BJ (cell line): Measurements from ENCODE around the gene VAV2. TPM values are rescaled to one million over a fixed set of nuclear protein-coding genes. Genes with fewer than 3 reads are reported as not detected.
A peak's percentile ranks its signal among the peaks of the same experiment; 100 is the strongest.

Experiments used
- CTCF ChIA-PET: fragments of 350-600 bp; formaldehyde crosslinking; extraction: SDS; loops from one replicate; lab custom pipeline; 2021; ENCODE audit warnings: antibody characterized with exemption, inconsistent platforms; lab: Yijun Ruan, JAX
- POLR2A ChIA-PET: fragments of 300-600 bp; sonication (Branson Sonifier 250); formaldehyde crosslinking; extraction: SDS; loops from one replicate; lab custom pipeline; 2021; ENCODE audit warnings: antibody characterized with exemption; lab: Charles Lee
- DNase-seq: peaks from one replicate; pipeline ENCODE4 v3.0.0-alpha.2; 2011; ENCODE audit warnings: low read depth
- H3K27me3 ChIP-seq: 2 replicates; pipeline ENCODE4 v1.6.0; 2011; ENCODE audit warnings: low read length; ENCODE audit not compliant: control insufficient read depth, insufficient read depth
- H3K36me3 ChIP-seq: 2 replicates; pipeline ENCODE4 v1.5.1; 2011; ENCODE audit warnings: low read length; ENCODE audit not compliant: control insufficient read depth, insufficient read depth
- H3K4me3 ChIP-seq: 2 replicates; pipeline ENCODE4 v1.5.1; 2011; ENCODE audit warnings: low read depth, mild to moderate bottlenecking, control low read depth, low read length
- CTCF ChIP-seq: IDR thresholded peaks from 2 replicates; pipeline ENCODE4 v1.5.1; 2011; ENCODE audit warnings: low read depth, mild to moderate bottlenecking, control low read depth, inconsistent platforms, low read length, moderate library complexity; ENCODE audit not compliant: insufficient read depth
- polyA plus RNA-seq: library from polyadenylated mRNA; depleted of rRNA; stranded (reverse); fragments of >200 nt; gene quantifications from 2 replicates; pipeline ENCODE4 v1.2.3, GENCODE V29; 2011

VAV2 gene
- polyA plus RNA-seq, 1 experiment, result 9.9 TPM

DNA sequence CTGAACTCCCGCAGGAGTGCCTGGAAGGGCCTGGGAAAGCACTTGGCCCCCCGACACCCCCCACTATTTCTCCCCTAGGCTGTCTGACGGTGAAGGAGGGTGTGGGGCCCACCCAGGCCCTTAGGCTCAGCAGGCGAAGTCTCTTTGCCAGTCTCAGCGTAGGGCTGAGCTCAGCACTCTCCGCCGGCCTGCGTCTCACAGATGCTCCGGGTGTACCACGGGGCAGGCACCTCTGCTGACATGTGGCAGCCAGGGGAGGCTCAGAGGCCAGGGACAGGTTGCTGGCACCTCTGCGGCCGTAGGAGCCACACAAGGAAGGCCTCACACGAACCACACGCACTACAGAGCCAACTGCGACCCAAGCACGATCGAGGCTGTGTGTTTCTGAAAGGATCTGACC is 114.2 kb downstream of the VAV2 start:
- POLR2A ChIA-PET, result no interaction called here
- DNase-seq, result no peak
- Histone ChIP-seq H3K4me3 (no peak overlapping the region), H3K36me3 (no peaks in the 10 kb centered on the region; the same call in 1 of the 2 replicates), H3K27me3 (no peaks in the 10 kb centered on the region)
- no peak for TF ChIP-seq CTCF
- CTCF ChIA-PET, result no interaction called here

- no peak overlapping the region for H3K4me3 ChIP-seq
- ChIA-PET CTCF (no interaction called here), POLR2A (no interaction called here)
- TF ChIP-seq CTCF, result no peak
- no peaks in the 10 kb centered on the region for H3K27me3 ChIP-seq
- H3K36me3 ChIP-seq, result no peaks in the 10 kb centered on the region; the same call in 1 of the 2 replicates
- no peak for DNase-seq
Measured at GRCh38 chr9:133877327-133877726, 114.8 kb downstream of the VAV2 start.

- POLR2A ChIA-PET, result no interaction called here
- Histone ChIP-seq H3K4me3 (no peak overlapping the region), H3K27me3 (no peaks in the 10 kb centered on the region), H3K36me3 (no peaks in the 10 kb centered on the region; the same call in 1 of the 2 replicates)
- no peak for TF ChIP-seq CTCF
- CTCF ChIA-PET, result interaction anchor here (1.1 kb wide), 1 partner anchor 10 kb away, joined by 4 read pairs; no protein-coding TSS in a partner anchor
- no peak for DNase-seq
Measured at GRCh38 chr9:133876836-133877235, 115.3 kb downstream of the VAV2 start.

DNA sequence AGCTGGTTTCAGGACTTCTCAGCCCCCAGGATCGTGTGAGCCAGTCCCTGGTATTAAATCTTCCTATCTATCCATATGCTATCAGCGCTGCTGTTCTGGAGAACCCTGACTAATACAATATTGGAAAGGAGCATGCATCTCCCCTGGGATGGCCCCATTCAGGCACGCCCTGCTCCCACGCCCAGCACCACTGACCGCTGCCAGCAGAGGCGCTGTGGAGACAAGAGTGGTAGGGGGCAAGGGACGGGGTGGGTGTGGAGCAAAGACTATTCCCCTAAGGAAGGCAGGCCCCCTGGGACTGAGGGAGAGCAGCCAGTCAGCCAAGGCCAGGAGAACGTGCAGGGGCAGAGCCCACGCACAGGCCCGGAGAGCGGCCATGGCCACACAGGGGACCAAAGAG is 116.0 kb downstream of the VAV2 start:
- TF ChIP-seq CTCF, result peak; percentile 25; the same call in 1 of the 2 replicates
- no peak for DNase-seq
- Histone ChIP-seq H3K4me3 (no peak overlapping the region), H3K27me3 (no peaks in the 10 kb centered on the region), H3K36me3 (no peaks in the 10 kb centered on the region; the same call in 1 of the 2 replicates)
- POLR2A ChIA-PET, result no interaction called here
- CTCF ChIA-PET, result interaction anchor here (0.6 to 1.1 kb wide), 2 partner anchors 9 to 119 kb away, joined by 3 to 4 read pairs; no protein-coding TSS in a partner anchor

- ChIA-PET CTCF (no interaction called here), POLR2A (no interaction called here)
- Histone ChIP-seq H3K27me3 (no peaks in the 10 kb centered on the region), H3K4me3 (no peak overlapping the region), H3K36me3 (no peaks in the 10 kb centered on the region; the same call in 1 of the 2 replicates)
- no peak for TF ChIP-seq CTCF
- DNase-seq, result no peak
Measured at GRCh38 chr9:133875131-133875530, 117.0 kb downstream of the VAV2 start.
